HepG2 (cell line): ENCODE data around the gene PKP4. TPM values are rescaled to one million over a fixed set of nuclear protein-coding genes. Genes with fewer than 3 reads are reported as not detected.

Source experiments
- ATAC-seq: fragments of 200-7000 bp; cut with Tn5 transposase; 3 replicates; pipeline ENCODE4 v1.9.1; 2020; ENCODE audit warnings: mild to moderate bottlenecking, moderate library complexity
- BruUV-seq: library from RNA; stranded (reverse); fragments of 400-500 nt; replicated peaks from 2 replicates; lab custom pipeline; 2021; lab: Mats Ljungman, UMichigan
- CTCF ChIA-PET: fragments of 300-600 bp; formaldehyde crosslinking; extraction: SDS; loops from one replicate; lab custom pipeline; 2021; ENCODE audit warnings: low total read pairs, inconsistent platforms, low intra/inter-chr PET ratio; lab: Yijun Ruan, JAX
- POLR2A ChIA-PET: fragments of 350-600 bp; sonication (Branson Sonifier 250); formaldehyde crosslinking; loops from one replicate; lab custom pipeline; 2020; ENCODE audit warnings: antibody characterized with exemption, inconsistent platforms; lab: Yijun Ruan, JAX
- DNase-seq: peaks from one replicate; pipeline ENCODE4 v3.0.0-alpha.2; 2015; ENCODE audit warnings: low spot score
- FAIRE-seq: peaks from 3 replicates; lab custom pipeline; 2011; peaks lifted over from hg19 to GRCh38; lab: Jason Lieb, UNC
- H2AFZ ChIP-seq: one replicate; pipeline ENCODE4 v1.6.1; 2011; ENCODE audit warnings: low read length, inconsistent platforms
- H3K27ac ChIP-seq: fragments of 300-600 bp; 3 replicates; pipeline ENCODE4 v1.8.0; 2011; ENCODE audit warnings: mixed run types, mild to moderate bottlenecking, mixed read lengths, low read length, inconsistent platforms; ENCODE audit not compliant: insufficient read depth; ENCODE audit errors: extremely low read length
- H3K27me3 ChIP-seq, 2 experiments: fragments of 200-600 bp in 1 of 2; 2 replicates in 1 of 2; 3 replicates in 1 of 2; pipeline versions ENCODE4 v1.6.0 to v1.8.0; 2011; ENCODE audit warnings: low read length in 2 of 2, mild to moderate bottlenecking in 2 of 2, moderate library complexity in 2 of 2, inconsistent platforms in 1 of 2; ENCODE audit not compliant: insufficient read depth in 2 of 2, control insufficient read depth in 1 of 2
- H3K36me3 ChIP-seq, 2 experiments: fragments of 200-600 bp in 1 of 2; replicated peaks in 1 of 2; 2 replicates in 1 of 2; 3 replicates in 1 of 2; pipeline versions ENCODE4 v1.5.1 to v1.8.0; 2011; ENCODE audit warnings: low read length in 2 of 2, inconsistent platforms in 1 of 2; ENCODE audit not compliant: insufficient read depth in 2 of 2, control insufficient read depth in 1 of 2
- H3K4me1 ChIP-seq: 2 replicates; pipeline ENCODE4 v1.5.1; 2012; ENCODE audit warnings: low read length, inconsistent platforms; ENCODE audit not compliant: insufficient read depth
- H3K4me2 ChIP-seq: 2 replicates; pipeline ENCODE4 v1.6.0; 2011; ENCODE audit warnings: low read depth, low read length, inconsistent platforms
- H3K4me3 ChIP-seq, 3 experiments: fragments of 200-600 bp in 1 of 3; sonication (generic), shearing (Covaris generic) in 1 of 3; replicated peaks in 1 of 3; 2 replicates each; pipeline ENCODE4 v1.5.1; 2011 to 2016; ENCODE audit warnings: low read length in 3 of 3, inconsistent platforms in 2 of 3, low read depth in 2 of 3, mild to moderate bottlenecking in 2 of 3, control low read depth in 1 of 3, mixed read lengths in 1 of 3; ENCODE audit not compliant: insufficient read depth in 1 of 3
- H3K79me2 ChIP-seq: one replicate; pipeline ENCODE4 v1.6.1; 2011; ENCODE audit warnings: low read length, inconsistent platforms; ENCODE audit not compliant: insufficient read depth
- H3K9ac ChIP-seq: 2 replicates; pipeline ENCODE4 v1.6.0; 2011; ENCODE audit warnings: mild to moderate bottlenecking, low read depth, low read length, inconsistent platforms; ENCODE audit not compliant: insufficient read depth
- H3K9me3 ChIP-seq: 2 replicates; pipeline ENCODE4 v1.5.1; 2012; ENCODE audit warnings: mild to moderate bottlenecking, low read length
- H4K20me1 ChIP-seq: 2 replicates; pipeline ENCODE4 v1.6.0; 2011; ENCODE audit warnings: inconsistent platforms, mild to moderate bottlenecking, low read length, moderate library complexity; ENCODE audit not compliant: insufficient read depth
- HNRNPUL1 ChIP-seq: fragments of 200-400 bp; formaldehyde crosslinking; IDR thresholded peaks from 2 replicates; pipeline ENCODE4 v1.6.1; 2017; ENCODE audit warnings: low read depth, mild to moderate bottlenecking, low read length, moderate library complexity
- IKZF1 ChIP-seq: fragments of 450-650 bp; IDR thresholded peaks from 2 replicates; pipeline ENCODE4 v1.7.1; 2016
- IRX3 ChIP-seq: sonication (generic); formaldehyde crosslinking; IDR thresholded peaks from 2 replicates; pipeline ENCODE4 v1.8.1; 2023; ENCODE audit warnings: mild to moderate bottlenecking, low read depth, missing genetic modification reagents, borderline replicate concordance
- KLF13 ChIP-seq: sonication (generic); formaldehyde crosslinking; IDR thresholded peaks from 2 replicates; pipeline ENCODE4 v1.4.0; 2020; ENCODE audit warnings: mild to moderate bottlenecking, missing genetic modification reagents
- MAFF ChIP-seq: IDR thresholded peaks from 2 replicates; pipeline ENCODE4 v1.6.1; 2011; ENCODE audit warnings: low read depth, low read length, improper control_type of control experiment
- MAFK ChIP-seq, 2 experiments: IDR thresholded peaks in 1 of 2; conservative IDR thresholded peaks in 1 of 2; 2 replicates each; pipeline ENCODE4 v1.6.1; 2011; ENCODE audit warnings: improper control_type of control experiment in 2 of 2, low read length in 2 of 2
- SNRNP70 ChIP-seq: fragments of 200-400 bp; formaldehyde crosslinking; IDR thresholded peaks from 2 replicates; pipeline ENCODE4 v1.6.1; 2017; ENCODE audit warnings: mild to moderate bottlenecking, low read depth, low read length, moderate library complexity
- XBP1 ChIP-seq: sonication (generic); formaldehyde crosslinking; IDR thresholded peaks from 2 replicates; pipeline ENCODE4 v1.5.0; 2020; ENCODE audit warnings: missing genetic modification reagents
- ZKSCAN5 ChIP-seq: sonication (generic); formaldehyde crosslinking; IDR thresholded peaks from 2 replicates; pipeline ENCODE4 v1.5.1; 2020; ENCODE audit warnings: mild to moderate bottlenecking, missing genetic modification reagents
- ZNF33A ChIP-seq: sonication (generic); formaldehyde crosslinking; IDR thresholded peaks from 2 replicates; pipeline ENCODE4 v1.5.1; 2020; ENCODE audit warnings: missing genetic modification reagents, mild to moderate bottlenecking, moderate library complexity, borderline replicate concordance
- ZNF749 ChIP-seq: sonication (generic); formaldehyde crosslinking; IDR thresholded peaks from 2 replicates; pipeline ENCODE4 v1.8.0; 2022; ENCODE audit warnings: mild to moderate bottlenecking, missing genetic modification reagents, moderate library complexity, borderline replicate concordance
- WGBS: methylation state at CpG from one replicate; pipeline ENCODE4 v1.1.6; 2017; ENCODE audit warnings: low lambda C conversion rate; 5-methylcytosine and 5-hydroxymethylcytosine counted together
- in situ Hi-C: cut with HindIII; loops from 2 replicates; pipeline ENCODE4 v1.10.0; 2017; ENCODE audit warnings: low pct_unique_long_range_greater_than_20kb; ENCODE audit not compliant: extremely low pct_ligation_motif_present
- intact Hi-C: fragments of 100-400 bp; cut with micrococcal nuclease; formaldehyde crosslinking; loops from one replicate; pipeline ENCODE4 v1.10.0; 2022; ENCODE audit not compliant: unreplicated experiment
- polyA plus RNA-seq, 8 experiments: library from polyadenylated mRNA; depleted of rRNA in 3 of 8; stranded (reverse) in 7 of 8; unstranded in 1 of 8; fragments of >200 nt; fragmentation: Illumina TruSeq in 4 of 8; extraction: Trizol in 4 of 8; gene quantifications; 2 replicates each; pipeline versions ENCODE4 v1.2.1 to v1.2.3, GENCODE V29; 2011 to 2016; ENCODE audit warnings: low read depth in 4 of 8, missing spikeins in 1 of 8, mixed read lengths in 1 of 8; ENCODE audit not compliant: insufficient read depth in 1 of 8
- total RNA-seq, 5 experiments: library from RNA; depleted of rRNA; stranded (reverse); fragments of >200 nt; fragmentation: Illumina TruSeq; extraction: Trizol; gene quantifications; 2 replicates each; pipeline ENCODE4 v1.2.3, GENCODE V29; 2016; ENCODE audit warnings: low read depth in 1 of 5
- TF ChIP-seq, protein P1 (sequence below): sonication (generic); formaldehyde crosslinking; IDR thresholded peaks from 2 replicates; pipeline ENCODE4 v1.8.1; 2023; ENCODE audit warnings: mild to moderate bottlenecking, missing genetic modification reagents, borderline replicate concordance
- TF ChIP-seq, protein P2 (sequence below): sonication (generic); formaldehyde crosslinking; IDR thresholded peaks from 2 replicates; pipeline ENCODE4 v1.4.0; 2020; ENCODE audit warnings: missing genetic modification reagents, borderline replicate concordance
- TF ChIP-seq, protein P3 (sequence below): sonication (generic); formaldehyde crosslinking; IDR thresholded peaks from 2 replicates; pipeline ENCODE4 v1.5.1; 2020; ENCODE audit warnings: mild to moderate bottlenecking, missing genetic modification reagents, moderate library complexity

The PKP4 gene
- total and polyA plus RNA-seq, 2 of the 13 experiments (the other 11 are each of a cell fraction or from before 2014, with no cell fraction given), result 80.9 to 90.5 TPM

DNA sequence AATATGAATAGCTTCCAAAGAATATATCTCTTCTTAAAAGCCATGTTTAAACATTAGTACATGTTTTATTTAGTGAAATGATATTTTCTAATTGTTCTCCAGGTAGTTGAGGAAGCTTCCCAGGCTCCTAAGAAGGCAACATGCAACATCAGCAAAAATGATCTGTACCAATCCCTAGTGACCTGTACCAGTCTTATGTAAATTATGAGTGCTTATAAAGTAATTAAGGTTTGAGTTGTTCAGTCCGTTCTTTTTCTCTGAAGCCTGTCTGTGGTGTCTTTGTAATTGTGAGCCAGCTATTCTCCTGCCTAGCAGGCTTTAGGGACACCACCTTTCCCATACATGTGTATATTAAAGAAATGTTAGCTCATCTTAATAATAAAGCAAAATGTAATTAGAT lies 98.2 kb downstream of the PKP4 start:
- intact Hi-C loops (no loop called here), in situ Hi-C loops (no loop called here)
- TF ChIP-seq ZKSCAN5, result no peak
- TF ChIP-seq MAFF, result peak; percentile 87
- TF ChIP-seq MAFK (conservative IDR thresholded peaks at IDR 0.05 in 1 of 2, IDR thresholded peaks at IDR 0.05 in 1 of 2; ENCODE audit: low read length in 2 of 2), result peak; percentile 93
- TF ChIP-seq SNRNP70, result no peak
- no peak overlapping the region for H3K27ac ChIP-seq
- no peak overlapping the region for H2AFZ ChIP-seq
- H3K9me3 ChIP-seq, result no peaks in the 10 kb centered on the region
- POLR2A ChIA-PET, result no interaction called here
- no peak overlapping the region for H3K4me3 ChIP-seq
- no peak overlapping the region for H3K9ac ChIP-seq
- peaks cover 2% of the 10 kb centered on the region for H3K79me2 ChIP-seq
- ATAC-seq (no peak), FAIRE-seq (no peak), DNase-seq (no peak)
- CTCF ChIA-PET, result no interaction called here
- BruUV-seq, result no TSS peak
- 92% methylated on average over 1 of the region's 1 CpG for WGBS
- no peak overlapping the region for H3K4me2 ChIP-seq
- no peaks in the 10 kb centered on the region for H4K20me1 ChIP-seq
- peaks cover 3 to 12% of the 10 kb centered on the region in 2 experiments; a peak in 4 of 5 replicates for H3K36me3 ChIP-seq
- H3K27me3 ChIP-seq, result no peaks in the 10 kb centered on the region
- peaks cover 31% of the 10 kb centered on the region for H3K4me1 ChIP-seq

DNA sequence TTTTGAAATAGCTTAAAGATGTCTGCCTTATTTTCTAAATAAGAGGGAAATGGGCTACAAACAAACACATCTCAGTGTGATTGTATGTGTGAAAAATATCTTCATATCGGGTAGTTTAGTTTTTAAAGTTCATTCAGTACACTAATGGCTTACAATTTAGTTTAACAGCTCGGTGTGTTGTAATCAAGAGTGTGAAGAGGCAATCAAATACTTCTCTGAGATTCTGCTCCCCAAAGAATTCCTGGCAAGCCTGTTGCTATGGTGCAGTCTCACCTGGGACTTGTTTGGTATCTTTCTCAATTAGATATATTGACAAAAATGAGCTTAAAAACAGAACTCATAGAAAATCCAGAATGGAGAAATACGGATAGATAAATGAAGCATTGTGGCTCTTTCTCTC lies 99.4 kb downstream of the PKP4 start:
- H3K4me2 ChIP-seq, result no peak overlapping the region
- no peak overlapping the region for H3K27ac ChIP-seq
- CTCF ChIA-PET, result no interaction called here
- no peaks in the 10 kb centered on the region for H3K27me3 ChIP-seq
- H3K9me3 ChIP-seq, result no peaks in the 10 kb centered on the region
- peaks cover 42% of the 10 kb centered on the region for H3K4me1 ChIP-seq
- 98% methylated on average over 3 of the region's 3 CpGs for WGBS
- peaks cover 8% of the 10 kb centered on the region for H3K79me2 ChIP-seq
- no peak overlapping the region for H3K4me3 ChIP-seq
- FAIRE-seq, result no peak
- no peak overlapping the region for H3K9ac ChIP-seq
- in situ Hi-C loops, result no loop called here
- H3K36me3 ChIP-seq, result peaks cover 3 to 12% of the 10 kb centered on the region in 2 experiments; a peak in 4 of 5 replicates
- no TSS peak for BruUV-seq
- H4K20me1 ChIP-seq, result no peaks in the 10 kb centered on the region
- POLR2A ChIA-PET, result no interaction called here
- no peak for ATAC-seq
- intact Hi-C loops, result no loop called here
- no peak for DNase-seq
- no peak overlapping the region for H2AFZ ChIP-seq
- TF ChIP-seq, protein P1, sequence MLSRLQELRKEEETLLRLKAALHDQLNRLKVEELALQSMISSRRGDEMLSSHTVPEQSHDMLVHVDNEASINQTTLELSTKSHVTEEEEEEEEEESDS, result no peak
- TF ChIP-seq ZNF33A (CRISPR knock-in tag) (no peak), XBP1 (CRISPR knock-in tag) (no peak), ZNF749 (CRISPR knock-in tag) (no peak), IRX3 (CRISPR knock-in tag) (no peak), IKZF1 (no peak), KLF13 (no peak), HNRNPUL1 (no peak)
- TF ChIP-seq, protein P2, sequence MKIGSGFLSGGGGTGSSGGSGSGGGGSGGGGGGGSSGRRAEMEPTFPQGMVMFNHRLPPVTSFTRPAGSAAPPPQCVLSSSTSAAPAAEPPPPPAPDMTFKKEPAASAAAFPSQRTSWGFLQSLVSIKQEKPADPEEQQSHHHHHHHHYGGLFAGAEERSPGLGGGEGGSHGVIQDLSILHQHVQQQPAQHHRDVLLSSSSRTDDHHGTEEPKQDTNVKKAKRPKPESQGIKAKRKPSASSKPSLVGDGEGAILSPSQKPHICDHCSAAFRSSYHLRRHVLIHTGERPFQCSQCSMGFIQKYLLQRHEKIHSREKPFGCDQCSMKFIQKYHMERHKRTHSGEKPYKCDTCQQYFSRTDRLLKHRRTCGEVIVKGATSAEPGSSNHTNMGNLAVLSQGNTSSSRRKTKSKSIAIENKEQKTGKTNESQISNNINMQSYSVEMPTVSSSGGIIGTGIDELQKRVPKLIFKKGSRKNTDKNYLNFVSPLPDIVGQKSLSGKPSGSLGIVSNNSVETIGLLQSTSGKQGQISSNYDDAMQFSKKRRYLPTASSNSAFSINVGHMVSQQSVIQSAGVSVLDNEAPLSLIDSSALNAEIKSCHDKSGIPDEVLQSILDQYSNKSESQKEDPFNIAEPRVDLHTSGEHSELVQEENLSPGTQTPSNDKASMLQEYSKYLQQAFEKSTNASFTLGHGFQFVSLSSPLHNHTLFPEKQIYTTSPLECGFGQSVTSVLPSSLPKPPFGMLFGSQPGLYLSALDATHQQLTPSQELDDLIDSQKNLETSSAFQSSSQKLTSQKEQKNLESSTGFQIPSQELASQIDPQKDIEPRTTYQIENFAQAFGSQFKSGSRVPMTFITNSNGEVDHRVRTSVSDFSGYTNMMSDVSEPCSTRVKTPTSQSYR (CRISPR knock-in tag), result no peak
- TF ChIP-seq, protein P3, sequence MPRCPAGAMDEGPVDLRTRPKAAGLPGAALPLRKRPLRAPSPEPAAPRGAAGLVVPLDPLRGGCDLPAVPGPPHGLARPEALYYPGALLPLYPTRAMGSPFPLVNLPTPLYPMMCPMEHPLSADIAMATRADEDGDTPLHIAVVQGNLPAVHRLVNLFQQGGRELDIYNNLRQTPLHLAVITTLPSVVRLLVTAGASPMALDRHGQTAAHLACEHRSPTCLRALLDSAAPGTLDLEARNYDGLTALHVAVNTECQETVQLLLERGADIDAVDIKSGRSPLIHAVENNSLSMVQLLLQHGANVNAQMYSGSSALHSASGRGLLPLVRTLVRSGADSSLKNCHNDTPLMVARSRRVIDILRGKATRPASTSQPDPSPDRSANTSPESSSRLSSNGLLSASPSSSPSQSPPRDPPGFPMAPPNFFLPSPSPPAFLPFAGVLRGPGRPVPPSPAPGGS (CRISPR knock-in tag), result no peak
